HG03066 (cell line): ENCODE measurements around the gene PER3.

Experiments
- ATAC-seq: cut with Tn5 transposase; IDR thresholded peaks from one replicate; pipeline ENCODE4 v1.9.1; 2021; ENCODE audit warnings: low read depth; ENCODE audit not compliant: unreplicated experiment

The PER3 gene

GRCh38 chr1:7868070-7868780 lies 84.1 kb downstream of the PER3 start:
- no peak for ATAC-seq

GRCh38 chr1:7869136-7869920 lies 85.2 kb downstream of the PER3 start:
- no peak for ATAC-seq

GRCh38 chr1:7871136-7871535 lies 87.0 kb downstream of the PER3 start:
- ATAC-seq, result no peak

- ATAC-seq, result no peak
Observed at GRCh38 chr1:7873801-7874795, 90.0 kb downstream of the PER3 start.

- no peak for ATAC-seq
Observed at GRCh38 chr1:7878027-7878426, 93.9 kb downstream of the PER3 start.

- no peak for ATAC-seq
Observed at GRCh38 chr1:7879228-7879627, 95.1 kb downstream of the PER3 start.

GRCh38 chr1:7884757-7885156 lies 100.7 kb downstream of the PER3 start:
- ATAC-seq, result no peak

GRCh38 chr1:7885513-7886404 lies 101.7 kb downstream of the PER3 start:
- no peak for ATAC-seq

GRCh38 chr1:7886405-7886745 lies 102.3 kb downstream of the PER3 start:
- ATAC-seq, result no peak

- no peak for ATAC-seq
Observed at GRCh38 chr1:7888248-7889081, 104.4 kb downstream of the PER3 start.

GRCh38 chr1:7890853-7891252 lies 106.8 kb downstream of the PER3 start:
- ATAC-seq, result no peak

GRCh38 chr1:7891804-7892203 lies 107.7 kb downstream of the PER3 start:
- no peak for ATAC-seq

GRCh38 chr1:7893529-7894180 lies 109.6 kb downstream of the PER3 start:
- ATAC-seq, result no peak
